GM19238 (cell line): ENCODE measurements around the gene PANX1.
A peak's percentile ranks its signal among the peaks of the same experiment; 100 is the strongest.
"Not testable (repeated sequence)": the region's sequence is repeated elsewhere in the genome, so short reads cannot be mapped to it uniquely, and the experiment has no call there.

Source experiments
- DNase-seq: peaks from one replicate; pipeline ENCODE4 v3.0.0; 2011; ENCODE audit warnings: low spot score; ENCODE audit not compliant: insufficient read length

PANX1 gene

GRCh38 chr11:94128746-94129511 is at the start of gene PANX1:
PANX1 (plus strand) TSS chr11:94128841; CDS start chr11:94129313, 472 bp downstream.
- peak; percentile 67 for DNase-seq

DNA sequence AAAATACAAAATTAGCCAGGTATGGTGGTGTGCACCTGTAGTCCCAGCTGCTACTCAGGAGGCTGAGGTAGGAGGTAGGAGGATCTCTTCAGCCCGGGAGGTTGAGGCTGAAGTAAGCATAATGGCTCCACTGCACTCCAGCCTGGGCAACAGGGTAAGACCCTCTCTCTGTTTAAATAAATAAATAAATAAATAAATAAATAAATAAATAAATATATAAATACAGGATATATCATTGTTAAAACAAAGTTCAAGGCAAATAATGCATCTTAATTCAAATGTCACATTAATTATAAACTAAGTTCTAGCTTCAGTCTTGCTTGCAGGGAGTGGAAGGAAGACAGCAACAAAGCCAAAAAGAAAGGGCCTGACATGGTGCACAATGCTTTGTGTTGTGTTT is 44.5 kb upstream of the PANX1 start:
- no peak for DNase-seq

DNA sequence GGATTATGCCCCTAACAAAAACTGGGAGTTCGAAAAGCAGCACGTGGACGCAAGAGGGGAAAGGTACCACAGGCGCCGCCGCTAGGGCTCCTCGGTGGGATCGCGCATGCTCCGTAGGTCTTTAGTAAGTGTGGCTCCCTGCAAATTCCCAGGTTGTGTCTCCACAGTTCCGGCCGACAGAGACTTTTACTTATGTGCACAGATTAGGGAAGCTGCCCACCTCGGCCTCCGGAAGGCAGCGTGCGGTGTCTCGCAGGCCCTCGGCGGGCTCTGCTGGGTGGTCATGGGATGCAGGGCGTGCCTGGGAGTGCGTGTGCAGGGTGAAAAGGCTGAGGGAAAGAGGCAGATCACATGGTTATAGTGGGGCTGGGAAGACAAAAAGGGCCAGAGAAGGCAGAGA is 39.7 kb upstream of the PANX1 start:
- no peak for DNase-seq

- DNase-seq: no peak
These were observed 39.3 kb upstream of the PANX1 start for GRCh38 chr11:94089341-94089740.

DNA sequence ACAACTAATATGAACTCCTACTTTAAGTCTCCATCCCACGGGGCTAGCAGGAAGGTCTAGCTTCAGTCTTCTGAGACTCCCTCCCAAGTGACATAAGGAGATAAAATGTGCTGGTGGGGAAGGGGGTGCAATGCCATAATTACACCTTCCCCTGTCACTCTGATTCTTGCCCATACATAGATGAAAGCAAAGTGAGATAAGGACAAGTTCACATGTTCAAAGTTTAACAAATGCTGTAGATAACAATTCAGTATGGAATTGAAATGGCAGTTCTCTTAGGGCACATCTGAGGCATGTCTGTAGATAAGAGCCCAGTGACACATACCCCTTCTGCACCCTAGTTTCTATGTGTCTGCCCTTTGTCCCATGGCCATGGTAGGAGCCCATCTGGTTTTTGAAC is 38.2 kb upstream of the PANX1 start:
- no peak for DNase-seq

- no peak for DNase-seq
These were observed 37.5 kb upstream of the PANX1 start for GRCh38 chr11:94091091-94091490.

- no peak for DNase-seq
These were observed 28.4 kb upstream of the PANX1 start for GRCh38 chr11:94100253-94100652.

DNA sequence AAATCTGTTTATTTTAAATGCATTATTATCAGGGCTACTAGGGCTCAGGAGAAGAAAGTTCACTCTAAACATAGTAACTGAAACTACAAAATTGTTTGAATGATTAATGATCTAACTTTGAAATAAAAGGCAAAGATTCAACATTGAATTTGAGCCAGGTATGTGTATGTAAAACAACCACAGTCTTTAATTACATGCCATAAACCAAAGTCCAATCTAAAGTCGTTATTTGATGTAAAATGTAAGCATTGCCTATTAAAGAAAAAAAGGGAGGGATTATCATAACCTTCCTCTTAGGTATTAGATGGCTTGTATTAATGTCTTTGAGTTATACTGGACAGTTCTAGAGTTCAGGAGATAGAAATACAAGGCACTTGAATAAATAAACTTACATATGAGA is 25.2 kb upstream of the PANX1 start:
- DNase-seq: no peak

- no peak for DNase-seq
These were observed 23.9 kb upstream of the PANX1 start for GRCh38 chr11:94104734-94105133.

- DNase-seq: no peak
These were observed 21.9 kb upstream of the PANX1 start for GRCh38 chr11:94106716-94107115.

DNA sequence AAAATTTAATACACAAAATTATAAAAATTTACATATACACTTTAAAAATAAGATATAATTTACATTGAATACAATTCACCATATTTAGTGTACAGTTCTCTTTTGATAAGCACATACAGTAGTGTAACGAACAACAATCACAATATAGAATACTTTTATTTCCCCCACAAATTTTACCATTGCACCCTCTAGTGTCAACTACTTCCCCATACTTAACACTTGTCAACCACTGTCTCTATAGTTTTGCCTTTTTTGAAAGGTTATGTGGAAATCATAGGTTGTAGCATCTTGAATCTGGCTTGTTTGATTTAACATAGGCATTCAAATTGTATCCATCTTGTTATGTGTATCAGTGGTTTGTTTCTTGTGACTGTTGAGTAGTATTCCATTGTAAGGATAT is 21.3 kb upstream of the PANX1 start:
- DNase-seq: no peak

DNA sequence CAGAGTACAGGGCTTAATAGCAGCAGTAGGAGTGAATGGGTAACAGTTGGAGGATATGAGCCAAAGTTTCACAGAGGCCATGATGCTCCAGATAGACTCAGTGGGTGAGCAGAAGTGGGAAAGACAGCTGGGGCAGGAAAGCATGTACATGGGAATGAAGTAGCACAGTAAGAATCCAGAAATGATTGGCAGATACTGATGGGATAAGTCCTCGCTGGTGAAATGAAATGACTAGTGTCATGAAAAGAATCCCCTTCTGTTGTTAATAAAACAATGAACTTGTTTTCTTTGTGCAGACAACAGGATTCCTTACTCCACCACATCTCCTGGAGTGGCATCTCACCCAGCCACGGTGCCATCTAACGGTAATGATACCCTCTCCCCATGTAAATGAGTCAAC is 17.4 kb upstream of the PANX1 start:
- no peak for DNase-seq

DNA sequence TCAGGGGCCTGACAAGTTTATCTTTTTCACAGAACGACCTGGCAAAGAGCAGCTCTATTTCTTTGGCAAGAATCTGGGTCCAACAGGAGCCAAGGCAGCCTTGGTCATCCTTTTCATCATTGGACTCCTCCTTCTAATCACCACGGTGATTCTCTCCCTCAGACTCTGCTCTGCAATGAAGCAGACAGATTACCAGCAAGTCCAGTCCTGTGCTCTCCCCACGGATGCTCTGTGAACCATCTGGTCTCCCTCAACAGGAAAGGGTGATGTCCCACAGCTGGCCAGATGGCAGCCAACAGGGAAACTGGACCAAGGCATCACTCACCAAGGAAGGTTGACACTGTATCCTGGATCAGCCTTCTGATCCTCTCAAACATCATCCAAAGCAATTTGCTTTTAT is 17.0 kb upstream of the PANX1 start:
- no peak for DNase-seq

DNA sequence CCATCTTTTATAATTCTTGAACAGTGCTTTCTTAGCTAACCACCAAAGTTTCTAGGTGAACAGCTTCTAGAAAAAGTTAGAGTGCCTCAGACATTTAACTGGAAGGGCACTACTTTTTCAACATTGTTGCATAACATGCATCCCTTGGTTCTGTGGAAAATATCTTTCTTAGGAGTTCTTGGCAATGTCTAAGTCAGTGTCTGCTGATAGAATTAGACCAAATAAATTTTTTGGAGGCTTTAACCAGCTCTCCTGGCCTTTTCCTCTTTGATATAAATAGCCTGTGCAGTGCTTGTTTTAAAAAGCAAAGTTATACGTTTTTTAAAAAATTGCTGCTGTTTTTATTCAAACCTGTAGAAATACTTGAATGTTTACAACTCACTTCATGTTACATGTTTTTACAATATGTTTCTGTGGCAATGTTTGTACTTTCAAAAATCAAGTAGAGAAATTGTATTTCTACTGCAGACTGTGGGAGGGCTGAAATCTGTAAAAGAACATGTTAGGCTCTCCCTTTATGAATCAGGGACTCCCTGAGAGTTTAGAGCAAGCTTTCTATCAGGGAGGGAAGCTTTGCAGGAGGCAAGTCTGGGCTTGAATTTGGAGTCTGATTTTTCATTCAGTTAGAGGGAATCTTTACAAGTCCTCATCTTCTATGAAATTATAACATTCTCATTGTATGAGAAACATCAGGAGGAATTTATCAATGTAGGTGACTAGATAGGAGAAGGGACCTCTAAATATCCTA is 16.3 kb upstream of the PANX1 start:
- no peak for DNase-seq

- no peak for DNase-seq
These were observed 11.5 kb upstream of the PANX1 start for GRCh38 chr11:94117197-94117574.

DNA sequence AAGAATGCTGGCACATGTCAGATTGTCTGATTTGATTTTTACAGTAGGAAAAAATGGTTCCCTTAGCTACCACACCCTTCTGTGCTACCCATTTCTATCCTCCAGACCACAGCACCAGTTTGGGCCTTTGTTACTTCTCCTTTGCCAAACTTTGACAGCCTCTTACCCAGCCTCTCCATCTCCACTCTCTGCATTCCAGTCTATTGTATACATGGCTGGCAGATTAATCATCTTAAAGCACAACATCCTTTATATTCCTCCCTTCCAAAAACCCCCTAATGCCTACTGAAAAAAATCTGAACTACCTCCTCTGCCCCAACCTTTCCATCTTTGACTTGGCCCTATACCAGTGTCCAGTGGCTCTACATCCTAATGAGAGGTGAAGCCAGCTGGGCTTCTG is 10.8 kb upstream of the PANX1 start:
- DNase-seq: no peak

- not testable (repeated sequence) for DNase-seq
These were observed 9.0 kb upstream of the PANX1 start for GRCh38 chr11:94119676-94120075.

- not testable (repeated sequence) for DNase-seq
These were observed 8.1 kb upstream of the PANX1 start for GRCh38 chr11:94120516-94120915.

- DNase-seq: no peak
These were observed 7.7 kb upstream of the PANX1 start for GRCh38 chr11:94120946-94121345.

DNA sequence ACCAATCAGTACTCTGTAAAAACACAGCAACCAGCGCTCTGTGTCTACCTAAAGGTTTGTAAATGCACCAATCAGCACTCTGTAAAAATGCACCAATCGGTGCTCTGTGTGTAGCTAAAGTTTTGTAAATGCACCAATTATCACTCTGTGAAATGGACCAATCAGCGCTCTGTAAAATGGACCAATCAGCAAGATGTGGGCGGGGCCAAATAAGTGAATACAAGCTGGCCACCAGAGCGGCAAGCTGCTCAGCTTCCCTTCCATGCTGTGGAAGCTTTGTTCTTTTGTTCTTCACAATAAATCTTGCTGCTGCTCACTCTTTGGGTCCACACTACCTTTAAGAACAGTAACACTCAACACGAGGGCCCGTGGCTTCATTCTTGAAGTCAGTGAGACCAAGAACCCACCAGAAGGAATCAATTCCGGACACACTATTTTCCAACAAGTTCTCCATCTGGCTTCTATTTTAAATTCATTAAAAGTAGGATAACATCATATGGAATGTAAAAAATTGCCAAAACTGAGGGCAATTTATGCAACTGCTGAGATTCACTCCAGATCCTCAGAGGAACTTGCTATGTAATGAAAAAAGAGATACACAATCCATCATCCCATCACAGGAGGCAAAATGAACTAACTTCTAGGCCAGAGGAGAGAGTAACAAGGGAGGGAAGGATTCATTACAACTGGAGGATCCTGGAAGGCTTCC is 3.1 kb upstream of the PANX1 start:
- DNase-seq: no peak

DNA sequence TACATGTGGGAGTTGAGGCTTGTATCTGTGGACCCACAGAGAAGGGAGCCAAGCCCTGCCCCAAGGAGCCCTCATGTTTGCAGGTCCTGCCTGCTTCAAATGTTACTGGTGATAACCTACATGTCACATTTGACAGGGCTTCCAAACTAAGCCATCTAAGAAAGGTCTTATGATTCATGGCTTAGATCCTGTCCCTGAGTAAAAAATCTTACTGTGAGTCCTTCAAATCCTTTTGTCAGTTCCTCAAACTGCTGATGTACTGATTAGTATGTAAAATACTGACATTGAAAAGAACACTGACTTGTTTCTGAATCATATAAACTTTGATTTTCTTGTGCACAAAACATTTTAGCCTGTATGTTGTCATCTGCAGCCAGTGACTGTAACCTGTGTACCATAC is 1.0 kb upstream of the PANX1 start:
- DNase-seq: no peak

GRCh38 chr11:94128291-94128745 is 323 bp upstream of the PANX1 start:
- DNase-seq: no peak
